ENCODE measurements around the gene RARRES2.

The RARRES2 gene

DNA sequence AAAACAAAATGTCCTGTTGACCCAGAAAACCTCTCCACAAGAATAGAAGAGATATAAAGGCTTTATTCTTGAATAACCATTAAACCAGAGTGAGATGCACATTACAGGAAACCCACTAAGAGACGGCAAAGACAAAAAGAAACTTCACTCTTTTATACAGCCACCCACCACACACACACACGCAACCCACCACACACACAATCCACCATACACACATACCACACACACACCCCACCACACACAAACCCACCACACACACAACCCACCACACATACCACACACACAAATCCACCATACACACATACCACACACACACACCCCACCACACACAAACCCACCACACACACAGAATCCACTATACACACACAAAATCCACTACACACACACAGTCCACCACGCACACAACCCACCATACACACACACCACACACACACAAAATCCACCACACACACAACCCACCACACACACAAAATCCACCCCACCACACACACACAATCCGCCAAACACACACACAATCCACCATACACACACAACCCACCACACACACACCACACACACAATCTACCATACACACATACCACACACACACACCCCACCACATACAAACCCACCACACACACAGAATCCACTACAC lies 17.7 kb upstream of the RARRES2 start:
- Histone ChIP-seq H3K27ac (peak overlapping the region; percentile 68; the same call in 1 of the 2 replicates), H3K36me3 (ENCODE audit: insufficient read depth) (no peaks in the 10 kb centered on the region), H3K4me3 (IDR thresholded peaks at IDR 0.05; ENCODE audit: insufficient read depth, low read depth, low read length) (no peak overlapping the region), H3K79me2 (ENCODE audit: insufficient read depth, low read depth) (no peaks in the 10 kb centered on the region), H2AFZ (ENCODE audit: low read depth) (no peak overlapping the region), H4K20me1 (ENCODE audit: insufficient read depth) (no peaks in the 10 kb centered on the region), H3K4me2 (peak overlapping the region; percentile 40; the same call in 1 of the 2 replicates), H3K4me1 (ENCODE audit: low read depth, poor library complexity, severe bottlenecking) (peaks cover 65% of the 10 kb centered on the region), H3K27me3 (ENCODE audit: insufficient read depth, low read depth) (no peaks in the 10 kb centered on the region), H3K9ac (no peak overlapping the region)
- TF ChIP-seq CTCF (conservative IDR thresholded peaks at IDR 0.05; ENCODE audit: low read depth, low read length) = no peak

DNA sequence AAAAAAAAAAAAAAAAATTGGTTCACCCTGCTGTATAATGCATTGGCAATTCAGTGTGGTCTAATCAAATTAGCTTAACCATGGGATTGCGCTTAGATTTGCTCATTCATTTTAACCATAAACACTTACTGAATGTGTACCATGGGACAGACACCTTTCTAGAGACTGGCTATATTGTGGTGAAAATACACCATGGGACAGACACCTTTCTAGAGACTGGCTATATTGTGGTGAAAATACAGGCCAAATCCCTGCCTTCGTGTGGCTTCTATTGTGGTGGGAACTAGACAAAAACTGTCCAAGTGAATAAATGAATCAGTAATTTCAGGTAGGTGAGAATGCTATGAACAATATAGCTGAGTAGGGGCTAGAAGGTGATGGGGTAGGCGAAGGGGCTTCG lies 17.0 kb upstream of the RARRES2 start:
- Histone ChIP-seq H3K4me2 (peak overlapping the region; percentile 40), H3K36me3 (ENCODE audit: insufficient read depth) (no peaks in the 10 kb centered on the region), H4K20me1 (ENCODE audit: insufficient read depth) (no peaks in the 10 kb centered on the region), H3K27ac (peak overlapping the region; percentile 68), H3K9ac (peak overlapping the region; percentile 22; the same call in 1 of the 2 replicates), H3K79me2 (ENCODE audit: insufficient read depth, low read depth) (no peaks in the 10 kb centered on the region), H2AFZ (ENCODE audit: low read depth) (no peak overlapping the region), H3K4me3 (IDR thresholded peaks at IDR 0.05; ENCODE audit: insufficient read depth, low read depth, low read length) (no peak overlapping the region), H3K4me1 (ENCODE audit: low read depth, poor library complexity, severe bottlenecking) (peaks cover 58% of the 10 kb centered on the region), H3K27me3 (ENCODE audit: insufficient read depth, low read depth) (no peaks in the 10 kb centered on the region)
- no peak for TF ChIP-seq CTCF (conservative IDR thresholded peaks at IDR 0.05; ENCODE audit: low read depth, low read length)

GRCh38 chr7:150357771-150358427 lies 16.5 kb upstream of the RARRES2 start:
- Histone ChIP-seq H3K4me3 (IDR thresholded peaks at IDR 0.05; ENCODE audit: insufficient read depth, low read depth, low read length) (no peak overlapping the region), H3K36me3 (ENCODE audit: insufficient read depth) (no peaks in the 10 kb centered on the region), H3K9ac (peak overlapping the region; percentile 22; the same call in 1 of the 2 replicates), H3K4me1 (ENCODE audit: low read depth, poor library complexity, severe bottlenecking) (peaks cover 58% of the 10 kb centered on the region), H2AFZ (ENCODE audit: low read depth) (peak overlapping the region; percentile 24; the same call in 1 of the 2 replicates), H3K4me2 (peak overlapping the region; percentile 40), H3K27me3 (ENCODE audit: insufficient read depth, low read depth) (no peaks in the 10 kb centered on the region), H3K79me2 (ENCODE audit: insufficient read depth, low read depth) (no peaks in the 10 kb centered on the region), H4K20me1 (ENCODE audit: insufficient read depth) (no peaks in the 10 kb centered on the region), H3K27ac (peak overlapping the region; percentile 68)
- TF ChIP-seq CTCF (conservative IDR thresholded peaks at IDR 0.05; ENCODE audit: low read depth, low read length) = no peak

- TF ChIP-seq CTCF (conservative IDR thresholded peaks at IDR 0.05; ENCODE audit: low read depth, low read length) = no peak
- Histone ChIP-seq H2AFZ (ENCODE audit: low read depth) (peak overlapping the region; percentile 24; the same call in 1 of the 2 replicates), H4K20me1 (ENCODE audit: insufficient read depth) (no peaks in the 10 kb centered on the region), H3K4me3 (IDR thresholded peaks at IDR 0.05; ENCODE audit: insufficient read depth, low read depth, low read length) (no peak overlapping the region), H3K4me1 (ENCODE audit: low read depth, poor library complexity, severe bottlenecking) (peaks cover 58% of the 10 kb centered on the region), H3K27me3 (ENCODE audit: insufficient read depth, low read depth) (no peaks in the 10 kb centered on the region), H3K79me2 (ENCODE audit: insufficient read depth, low read depth) (no peaks in the 10 kb centered on the region), H3K27ac (peak overlapping the region; percentile 68), H3K9ac (peak overlapping the region; percentile 22; the same call in 1 of the 2 replicates), H3K4me2 (peak overlapping the region; percentile 40), H3K36me3 (ENCODE audit: insufficient read depth) (no peaks in the 10 kb centered on the region)
Observed at GRCh38 chr7:150357270-150357669, 15.8 kb upstream of the RARRES2 start.

Data from KMS-11 (cell line).